ENCODE data around the gene FOXO3. TPM values are rescaled to one million over a fixed set of nuclear protein-coding genes. Genes with fewer than 3 reads are reported as not detected.

The FOXO3 gene
- total RNA-seq, 1 donor from 2014 or later = 16.8 TPM

DNA sequence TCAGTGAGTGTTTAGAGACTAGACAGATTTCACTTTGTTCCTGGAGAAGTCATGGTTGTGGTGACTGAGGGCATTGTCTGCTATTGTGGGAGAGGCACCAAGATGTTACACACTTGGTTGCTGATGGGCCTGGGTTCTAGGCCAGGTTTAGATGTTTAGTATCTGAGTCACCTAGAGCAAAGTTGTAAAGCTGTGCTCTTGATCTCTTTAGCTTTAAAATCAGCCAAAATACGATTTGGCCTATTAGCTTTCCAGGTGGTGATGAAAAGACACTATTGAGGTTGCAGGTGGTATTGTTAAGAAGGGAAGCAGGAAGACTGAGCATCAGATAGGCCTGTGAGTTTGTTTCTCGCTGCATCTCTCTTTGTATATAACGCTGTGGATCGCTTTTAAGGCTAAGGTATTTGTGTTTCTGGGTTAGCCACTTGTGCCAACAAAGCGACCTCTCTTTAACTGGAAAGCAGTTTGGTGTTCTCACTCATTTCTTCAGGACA is 48.6 kb downstream of the FOXO3 start:
- no peak overlapping the region for H3K4me3 ChIP-seq (ENCODE audit: low read depth, low read length)
- no peak for TF ChIP-seq CTCF (conservative IDR thresholded peaks at IDR 0.05; ENCODE audit: low read depth, low read length)
- no peak for DNase-seq (ENCODE audit: low read depth)

- DNase-seq (ENCODE audit: low read depth) = no peak
- TF ChIP-seq CTCF (conservative IDR thresholded peaks at IDR 0.05; ENCODE audit: low read depth, low read length) = no peak
- H3K4me3 ChIP-seq (ENCODE audit: low read depth, low read length) = no peak overlapping the region
These were observed 49.6 kb downstream of the FOXO3 start for GRCh38 chr6:108610270-108610839.

- no peak for DNase-seq (ENCODE audit: low read depth)
- H3K4me3 ChIP-seq (ENCODE audit: low read depth, low read length) = no peak overlapping the region
- no peak for TF ChIP-seq CTCF (conservative IDR thresholded peaks at IDR 0.05; ENCODE audit: low read depth, low read length)
These were observed 50.4 kb downstream of the FOXO3 start for GRCh38 chr6:108610957-108611586.

DNA sequence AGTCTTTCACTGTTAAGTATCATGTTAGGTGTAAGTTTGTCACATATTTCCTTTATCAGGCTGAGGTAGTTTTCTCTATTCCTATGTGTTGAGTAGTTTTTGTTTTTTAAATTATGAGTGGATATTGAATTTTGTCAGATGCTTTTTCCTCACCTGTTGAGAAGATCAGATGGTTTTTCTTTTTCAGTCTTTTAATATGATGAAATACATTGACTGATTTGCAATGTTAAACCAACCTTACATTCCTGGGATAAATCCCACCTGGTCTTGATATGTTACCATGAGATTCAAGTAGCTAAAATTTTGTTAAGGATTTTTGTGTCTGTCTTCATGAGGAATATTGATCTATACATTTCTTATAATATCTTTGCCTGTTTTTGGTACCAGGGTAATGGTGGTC is 52.1 kb downstream of the FOXO3 start:
- TF ChIP-seq CTCF (conservative IDR thresholded peaks at IDR 0.05; ENCODE audit: low read depth, low read length) = no peak
- DNase-seq (ENCODE audit: low read depth) = no peak
- H3K4me3 ChIP-seq (ENCODE audit: low read depth, low read length) = no peak overlapping the region

DNA sequence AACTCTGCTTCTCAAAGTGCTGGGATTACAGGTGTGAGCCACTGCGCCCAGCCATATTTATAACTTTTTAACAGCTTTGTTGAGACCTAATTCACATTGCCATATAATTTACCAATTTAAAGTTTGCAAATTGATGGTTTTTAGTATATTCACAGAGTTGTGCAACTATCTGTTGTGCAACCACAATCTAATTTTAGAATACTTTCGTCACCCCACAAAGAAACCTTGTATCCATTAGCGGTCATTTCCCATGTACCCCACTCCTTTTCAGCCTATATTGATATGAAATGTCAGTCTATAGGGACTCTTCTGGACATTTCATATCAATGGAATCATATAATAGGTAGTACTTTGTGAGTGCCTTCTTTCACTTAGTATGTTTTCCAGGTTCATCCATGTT is 55.8 kb downstream of the FOXO3 start:
- no peak overlapping the region for H3K4me3 ChIP-seq (ENCODE audit: low read depth, low read length)
- DNase-seq (ENCODE audit: low read depth) = no peak
- no peak for TF ChIP-seq CTCF (conservative IDR thresholded peaks at IDR 0.05; ENCODE audit: low read depth, low read length)

DNA sequence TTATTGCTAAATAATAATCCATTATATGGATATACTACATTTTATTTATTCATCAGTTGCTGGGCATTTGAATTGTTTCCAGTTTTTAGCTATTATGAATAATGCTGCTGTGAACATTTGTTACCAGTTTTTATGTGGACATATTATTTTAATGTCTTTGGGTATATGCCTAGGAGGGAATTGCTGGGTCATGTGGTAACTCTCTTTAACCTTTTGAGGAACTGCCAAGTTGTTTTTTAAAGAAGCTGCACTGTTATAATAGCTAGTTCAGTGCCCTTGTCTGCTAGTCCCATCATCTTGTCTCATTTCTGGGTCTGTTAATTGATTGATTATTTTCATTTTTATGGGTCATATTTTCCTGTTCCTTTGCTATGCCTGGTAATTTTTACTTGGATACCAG is 56.3 kb downstream of the FOXO3 start:
- TF ChIP-seq CTCF (conservative IDR thresholded peaks at IDR 0.05; ENCODE audit: low read depth, low read length) = no peak
- H3K4me3 ChIP-seq (ENCODE audit: low read depth, low read length) = no peak overlapping the region
- DNase-seq (ENCODE audit: low read depth) = no peak

DNA sequence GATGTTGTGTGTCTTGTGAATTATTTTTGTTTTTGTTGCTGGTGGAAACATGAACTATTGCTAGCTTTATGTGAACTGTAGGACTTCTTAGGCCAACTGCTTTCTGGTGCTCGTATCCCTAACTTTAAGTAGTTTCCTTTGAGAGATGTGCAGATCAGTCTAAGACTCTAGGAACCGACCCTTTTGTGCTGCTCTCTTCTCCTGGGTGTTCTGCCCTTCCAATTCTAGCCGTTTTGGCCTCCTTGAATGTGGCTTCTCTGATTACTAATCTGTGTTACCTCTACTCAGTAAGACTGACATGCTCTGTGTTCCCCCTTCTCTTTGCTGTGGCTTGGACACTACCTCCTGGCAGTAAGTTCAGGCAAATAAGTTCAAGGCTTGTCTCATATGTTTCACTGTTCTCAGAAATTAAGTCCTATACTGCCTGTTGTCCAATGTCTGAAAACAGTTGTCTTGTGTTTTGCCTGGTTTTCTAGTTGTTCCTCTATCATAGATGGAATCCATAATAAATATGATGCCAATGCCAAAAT is 58.0 kb downstream of the FOXO3 start:
- no peak overlapping the region for H3K4me3 ChIP-seq (ENCODE audit: low read depth, low read length)
- TF ChIP-seq CTCF (conservative IDR thresholded peaks at IDR 0.05; ENCODE audit: low read depth, low read length) = no peak
- no peak for DNase-seq (ENCODE audit: low read depth)
